Measurements from ENCODE around the gene ZNF286A.
"Not testable (repeated sequence)": the region's sequence is repeated elsewhere in the genome, so short reads cannot be mapped to it uniquely, and the experiment has no call there.

GRCh38 chr17:15699413-15699924, at the start of gene ZNF286A:
- not testable (repeated sequence) for TF ChIP-seq CTCF, EP300, POLR2A (IDR thresholded peaks at IDR 0.05)
- TF ChIP-seq POLR2AphosphoS5 (IDR thresholded peaks at IDR 0.05) = peak; percentile 86 to 89 (median 88)
